HepG2 (cell line): ENCODE measurements around the gene SRP14. TPM values are rescaled to one million over a fixed set of nuclear protein-coding genes. Genes with fewer than 3 reads are reported as not detected.

Experiments used
- AHDC1 ChIP-seq: sonication (generic); formaldehyde crosslinking; IDR thresholded peaks from 2 replicates; pipeline ENCODE4 v1.5.1; 2020; ENCODE audit warnings: mild to moderate bottlenecking, missing genetic modification reagents, borderline replicate concordance
- DMTF1 ChIP-seq: sonication (generic); formaldehyde crosslinking; IDR thresholded peaks from 2 replicates; pipeline ENCODE4 v1.4.0; 2020; ENCODE audit warnings: mild to moderate bottlenecking, missing genetic modification reagents
- HDAC6 ChIP-seq: fragments of 200-600 bp; sonication (generic); IDR thresholded peaks from 2 replicates; pipeline ENCODE4 v1.7.0; 2017; ENCODE audit warnings: mild to moderate bottlenecking, antibody characterized with exemption, low read length, low read depth
- KDM5B ChIP-seq: sonication (generic); formaldehyde crosslinking; IDR thresholded peaks from 2 replicates; pipeline ENCODE4 v1.4.0; 2020; ENCODE audit warnings: missing genetic modification reagents, mild to moderate bottlenecking, borderline replicate concordance
- KLF16 ChIP-seq, 2 experiments: sonication (generic) in 1 of 2; formaldehyde crosslinking in 1 of 2; IDR thresholded peaks; 2 replicates each; pipeline versions ENCODE4 v1.6.1 to v1.8.0; 2016 to 2023; ENCODE audit warnings: missing genetic modification reagents in 2 of 2, missing compliant biosample characterization in 1 of 2
- NFYC ChIP-seq: IDR thresholded peaks from 2 replicates; pipeline ENCODE4 v1.6.1; 2016; ENCODE audit warnings: missing genetic modification reagents, missing compliant biosample characterization
- NR3C1 ChIP-seq: sonication (generic); formaldehyde crosslinking; IDR thresholded peaks from 2 replicates; pipeline ENCODE4 v1.4.0; 2020; ENCODE audit warnings: missing genetic modification reagents
- RFXAP ChIP-seq: sonication (generic); formaldehyde crosslinking; IDR thresholded peaks from 2 replicates; pipeline ENCODE4 v1.4.0; 2020; ENCODE audit warnings: missing genetic modification reagents, borderline replicate concordance
- RXRA ChIP-seq: sonication (generic); formaldehyde crosslinking; IDR thresholded peaks from 2 replicates; pipeline ENCODE4 v1.5.1; 2020; ENCODE audit warnings: missing genetic modification reagents
- SAP130 ChIP-seq: IDR thresholded peaks from 2 replicates; pipeline ENCODE4 v1.6.1; 2016; ENCODE audit warnings: low read depth
- ZNF441 ChIP-seq: sonication (generic); formaldehyde crosslinking; IDR thresholded peaks from 2 replicates; pipeline ENCODE4 v1.7.0; 2021; ENCODE audit warnings: missing genetic modification reagents, borderline replicate concordance
- ZNF598 ChIP-seq: sonication (generic); formaldehyde crosslinking; IDR thresholded peaks from 2 replicates; pipeline ENCODE4 v1.5.1; 2020; ENCODE audit warnings: mild to moderate bottlenecking, missing genetic modification reagents, borderline replicate concordance
- ZNF670 ChIP-seq: sonication (generic); formaldehyde crosslinking; IDR thresholded peaks from 2 replicates; pipeline ENCODE4 v1.8.0; 2022; ENCODE audit warnings: mild to moderate bottlenecking, missing genetic modification reagents, borderline replicate concordance
- ZNF788 ChIP-seq: sonication (generic); formaldehyde crosslinking; IDR thresholded peaks from 2 replicates; pipeline ENCODE4 v1.5.0; 2020; ENCODE audit warnings: mild to moderate bottlenecking, missing genetic modification reagents, borderline replicate concordance
- polyA plus RNA-seq, 8 experiments: library from polyadenylated mRNA; depleted of rRNA in 3 of 8; stranded (reverse) in 7 of 8; unstranded in 1 of 8; fragments of >200 nt; fragmentation: Illumina TruSeq in 4 of 8; extraction: Trizol in 4 of 8; gene quantifications; 2 replicates each; pipeline versions ENCODE4 v1.2.1 to v1.2.3, GENCODE V29; 2011 to 2016; ENCODE audit warnings: low read depth in 4 of 8, missing spikeins in 1 of 8, mixed read lengths in 1 of 8; ENCODE audit not compliant: insufficient read depth in 1 of 8
- total RNA-seq, 5 experiments: library from RNA; depleted of rRNA; stranded (reverse); fragments of >200 nt; fragmentation: Illumina TruSeq; extraction: Trizol; gene quantifications; 2 replicates each; pipeline ENCODE4 v1.2.3, GENCODE V29; 2016; ENCODE audit warnings: low read depth in 1 of 5
- TF ChIP-seq, protein P1 (sequence below): sonication (generic); formaldehyde crosslinking; IDR thresholded peaks from 2 replicates; pipeline ENCODE4 v1.4.0; 2020; ENCODE audit warnings: missing genetic modification reagents
- TF ChIP-seq, protein P2 (sequence below): fragments of 450-650 bp; IDR thresholded peaks from 2 replicates; pipeline ENCODE4 v1.6.1; 2016
- TF ChIP-seq, protein P3 (sequence below): sonication (generic); formaldehyde crosslinking; IDR thresholded peaks from 2 replicates; pipeline ENCODE4 v1.5.1; 2020; ENCODE audit warnings: missing genetic modification reagents, mild to moderate bottlenecking, borderline replicate concordance

The SRP14 gene
- total and polyA plus RNA-seq, 2 of the 13 experiments (the other 11 are each of a cell fraction or from before 2014, with no cell fraction given) = 208 to 356 TPM

GRCh38 chr15:40040770-40041169 is 1.8 kb upstream of the SRP14 start (continued):
- TF ChIP-seq, protein P1, sequence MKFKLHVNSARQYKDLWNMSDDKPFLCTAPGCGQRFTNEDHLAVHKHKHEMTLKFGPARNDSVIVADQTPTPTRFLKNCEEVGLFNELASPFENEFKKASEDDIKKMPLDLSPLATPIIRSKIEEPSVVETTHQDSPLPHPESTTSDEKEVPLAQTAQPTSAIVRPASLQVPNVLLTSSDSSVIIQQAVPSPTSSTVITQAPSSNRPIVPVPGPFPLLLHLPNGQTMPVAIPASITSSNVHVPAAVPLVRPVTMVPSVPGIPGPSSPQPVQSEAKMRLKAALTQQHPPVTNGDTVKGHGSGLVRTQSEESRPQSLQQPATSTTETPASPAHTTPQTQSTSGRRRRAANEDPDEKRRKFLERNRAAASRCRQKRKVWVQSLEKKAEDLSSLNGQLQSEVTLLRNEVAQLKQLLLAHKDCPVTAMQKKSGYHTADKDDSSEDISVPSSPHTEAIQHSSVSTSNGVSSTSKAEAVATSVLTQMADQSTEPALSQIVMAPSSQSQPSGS (CRISPR knock-in tag) = no peak
- TF ChIP-seq DMTF1 (CRISPR knock-in tag) (no peak), SAP130 (peak; percentile 78), ZNF788 (CRISPR knock-in tag) (no peak), KDM5B (CRISPR knock-in tag) (no peak), AHDC1 (CRISPR knock-in tag) (peak; percentile 66; the same call in 1 of the 2 replicates), KLF16 (CRISPR knock-in tag; IDR thresholded peaks at IDR 0.05) (no peak), HDAC6 (no peak), NR3C1 (CRISPR knock-in tag) (no peak), ZNF670 (no peak), NFYC (CRISPR knock-in tag) (no peak), RFXAP (CRISPR knock-in tag) (0 out of 2 replicates have a peak, but pooled peaks have one; percentile 46), ZNF598 (no peak), RXRA (CRISPR knock-in tag) (peak; percentile 46; the same call in 1 of the 2 replicates), ZNF441 (CRISPR knock-in tag) (no peak)
- TF ChIP-seq, protein P2, sequence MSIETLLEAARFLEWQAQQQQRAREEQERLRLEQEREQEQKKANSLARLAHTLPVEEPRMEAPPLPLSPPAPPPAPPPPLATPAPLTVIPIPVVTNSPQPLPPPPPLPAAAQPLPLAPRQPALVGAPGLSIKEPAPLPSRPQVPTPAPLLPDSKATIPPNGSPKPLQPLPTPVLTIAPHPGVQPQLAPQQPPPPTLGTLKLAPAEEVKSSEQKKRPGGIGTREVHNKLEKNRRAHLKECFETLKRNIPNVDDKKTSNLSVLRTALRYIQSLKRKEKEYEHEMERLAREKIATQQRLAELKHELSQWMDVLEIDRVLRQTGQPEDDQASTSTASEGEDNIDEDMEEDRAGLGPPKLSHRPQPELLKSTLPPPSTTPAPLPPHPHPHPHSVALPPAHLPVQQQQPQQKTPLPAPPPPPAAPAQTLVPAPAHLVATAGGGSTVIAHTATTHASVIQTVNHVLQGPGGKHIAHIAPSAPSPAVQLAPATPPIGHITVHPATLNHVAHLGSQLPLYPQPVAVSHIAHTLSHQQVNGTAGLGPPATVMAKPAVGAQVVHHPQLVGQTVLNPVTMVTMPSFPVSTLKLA = no peak
- TF ChIP-seq, protein P3, sequence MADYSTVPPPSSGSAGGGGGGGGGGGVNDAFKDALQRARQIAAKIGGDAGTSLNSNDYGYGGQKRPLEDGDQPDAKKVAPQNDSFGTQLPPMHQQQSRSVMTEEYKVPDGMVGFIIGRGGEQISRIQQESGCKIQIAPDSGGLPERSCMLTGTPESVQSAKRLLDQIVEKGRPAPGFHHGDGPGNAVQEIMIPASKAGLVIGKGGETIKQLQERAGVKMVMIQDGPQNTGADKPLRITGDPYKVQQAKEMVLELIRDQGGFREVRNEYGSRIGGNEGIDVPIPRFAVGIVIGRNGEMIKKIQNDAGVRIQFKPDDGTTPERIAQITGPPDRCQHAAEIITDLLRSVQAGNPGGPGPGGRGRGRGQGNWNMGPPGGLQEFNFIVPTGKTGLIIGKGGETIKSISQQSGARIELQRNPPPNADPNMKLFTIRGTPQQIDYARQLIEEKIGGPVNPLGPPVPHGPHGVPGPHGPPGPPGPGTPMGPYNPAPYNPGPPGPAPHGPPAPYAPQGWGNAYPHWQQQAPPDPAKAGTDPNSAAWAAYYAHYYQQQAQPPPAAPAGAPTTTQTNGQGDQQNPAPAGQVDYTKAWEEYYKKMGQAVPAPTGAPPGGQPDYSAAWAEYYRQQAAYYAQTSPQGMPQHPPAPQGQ = no peak
